Common myeloid progenitor, CD34-positive (primary cell): ENCODE results near the gene PFAS.

Source experiments
- CTCF ChIA-PET: fragments of 350-600 bp; sonication (Branson Sonifier 250); formaldehyde crosslinking; loops from one replicate; lab custom pipeline; 2021; ENCODE audit warnings: antibody characterized with exemption; lab: Charles Lee
- POLR2A ChIA-PET: fragments of 350-600 bp; sonication (Branson Sonifier 250); formaldehyde crosslinking; loops from one replicate; lab custom pipeline; 2021; ENCODE audit warnings: antibody characterized with exemption; lab: Charles Lee
- DNase-seq, 3 donors: peaks; one replicate each; pipeline versions ENCODE4 v3.0.0 to v3.0.0-alpha.2; 2013
- H3K27ac ChIP-seq, 2 experiments: 1 replicate in 1 of 2; 2 replicates in 1 of 2; pipeline ENCODE4 v1.7.0; 2013; ENCODE audit warnings: inconsistent platforms in 2 of 2, low read length in 2 of 2, mild to moderate bottlenecking in 2 of 2, low read depth in 1 of 2, moderate library complexity in 1 of 2; ENCODE audit not compliant: severe bottlenecking in 2 of 2, insufficient read depth in 1 of 2, poor library complexity in 1 of 2
- H3K27me3 ChIP-seq, 5 experiments: replicated peaks in 2 of 5; 1 replicate in 3 of 5; 2 replicates in 2 of 5; pipeline versions ENCODE4 v1.6.1 to v1.7.0; 2013; ENCODE audit warnings: low read length in 4 of 5, mild to moderate bottlenecking in 2 of 5, moderate library complexity in 2 of 5, inconsistent platforms in 1 of 5; ENCODE audit not compliant: insufficient read depth in 5 of 5, control insufficient read depth in 4 of 5
- H3K36me3 ChIP-seq, 4 experiments: 1 replicate in 2 of 4; 2 replicates in 2 of 4; pipeline versions ENCODE4 v1.6.1 to v1.7.0; 2013; ENCODE audit warnings: low read length in 3 of 4, control low read depth in 1 of 4, mild to moderate bottlenecking in 1 of 4; ENCODE audit not compliant: control insufficient read depth in 4 of 4, insufficient read depth in 4 of 4
- H3K4me1 ChIP-seq, 4 experiments: 1 replicate in 3 of 4; 2 replicates in 1 of 4; pipeline versions ENCODE4 v1.6.1 to v1.7.1; 2013; ENCODE audit warnings: low read length in 3 of 4, mild to moderate bottlenecking in 3 of 4, control low read depth in 1 of 4, inconsistent platforms in 1 of 4, moderate library complexity in 1 of 4; ENCODE audit not compliant: control insufficient read depth in 4 of 4, insufficient read depth in 4 of 4; ENCODE audit errors: control extremely low read depth in 1 of 4
- H3K4me3 ChIP-seq, 7 experiments: 1 replicate in 4 of 7; 2 replicates in 3 of 7; pipeline versions ENCODE4 v1.5.1 to v1.7.0; 2013; ENCODE audit warnings: mild to moderate bottlenecking in 7 of 7, low read length in 6 of 7, moderate library complexity in 6 of 7, inconsistent platforms in 2 of 7, low read depth in 2 of 7, control low read depth in 1 of 7; ENCODE audit not compliant: insufficient read depth in 4 of 7, control insufficient read depth in 1 of 7; ENCODE audit errors: extremely low read depth in 1 of 7
- H3K9me3 ChIP-seq, 5 experiments: 1 replicate in 4 of 5; 2 replicates in 1 of 5; pipeline versions ENCODE4 v1.6.1 to v1.7.1; 2013; ENCODE audit warnings: low read length in 4 of 5, mild to moderate bottlenecking in 2 of 5, inconsistent platforms in 1 of 5, low read depth in 1 of 5, moderate library complexity in 1 of 5; ENCODE audit not compliant: control insufficient read depth in 4 of 5, insufficient read depth in 2 of 5; ENCODE audit errors: control extremely low read depth in 1 of 5
- WGBS: methylation state at CpG from one replicate; pipeline ENCODE4 v1.1.5; 2013; ENCODE audit not compliant: insufficient coverage; 5-methylcytosine and 5-hydroxymethylcytosine counted together

The PFAS gene

GRCh38 chr17:8274816-8275215 is 25.7 kb downstream of the PFAS start:
- Histone ChIP-seq H3K27me3 (no peaks in the 10 kb centered on the region), H3K4me1 (no peaks in the 10 kb centered on the region), H3K4me3 (no peak overlapping the region), H3K27ac (no peak overlapping the region), H3K36me3 (peaks cover 2 to 23% (median 11%) of the 10 kb centered on the region in 4 experiments), H3K9me3 (no peaks in the 10 kb centered on the region)
- DNase-seq: no peak
- WGBS: 90% methylated on average over 3 of the region's 5 CpGs
- POLR2A ChIA-PET: no interaction called here
- CTCF ChIA-PET: interaction anchor here (1.2 kb wide), 1 partner anchor 11 kb away, joined by 3 read pairs; no protein-coding TSS in a partner anchor

GRCh38 chr17:8275421-8276290 is 26.6 kb downstream of the PFAS start:
- Histone ChIP-seq H3K9me3 (no peaks in the 10 kb centered on the region), H3K27ac (no peak overlapping the region), H3K27me3 (no peaks in the 10 kb centered on the region), H3K4me1 (no peaks in the 10 kb centered on the region), H3K36me3 (peaks cover 2 to 15% (median 5%) of the 10 kb centered on the region in 4 experiments), H3K4me3 (no peak overlapping the region)
- POLR2A ChIA-PET: no interaction called here
- no peak for DNase-seq
- CTCF ChIA-PET: interaction anchor here (0.5 to 1.2 kb wide), 4 partner anchors 9 to 61 kb away, joined by 3 read pairs; no protein-coding TSS in a partner anchor
- over 99% methylated on average over 7 of the region's 9 CpGs for WGBS

- Histone ChIP-seq H3K4me3 (no peak overlapping the region), H3K27ac (no peak overlapping the region), H3K9me3 (no peaks in the 10 kb centered on the region), H3K27me3 (no peaks in the 10 kb centered on the region), H3K4me1 (no peaks in the 10 kb centered on the region), H3K36me3 (peaks cover 0 to 7% (median under 1%) of the 10 kb centered on the region in 4 experiments)
- DNase-seq: no peak
- ChIA-PET CTCF (interaction anchor here (0.8 to 2.0 kb wide), 2 partner anchors 16 to 28 kb away, joined by 3 to 4 read pairs; no protein-coding TSS in a partner anchor), POLR2A (no interaction called here)
- WGBS: 100% methylated on average over 5 of the region's 7 CpGs
These were observed 28.2 kb downstream of the PFAS start for GRCh38 chr17:8277317-8277716.

- no peak overlapping the region for H3K4me3 ChIP-seq
- ChIA-PET POLR2A (no interaction called here), CTCF (no interaction called here)
- 80% methylated on average over 1 of the region's 3 CpGs for WGBS
- H3K9me3 ChIP-seq: no peaks in the 10 kb centered on the region
- H3K36me3 ChIP-seq: no peaks in the 10 kb centered on the region
- H3K27ac ChIP-seq: no peak overlapping the region
- DNase-seq: no peak
- H3K4me1 ChIP-seq: peaks cover 4 to 15% (median 10%) of the 10 kb centered on the region in 4 experiments
- H3K27me3 ChIP-seq: no peaks in the 10 kb centered on the region
These were observed 33.3 kb downstream of the PFAS start for GRCh38 chr17:8282345-8282744.

- no peak overlapping the region for H3K27ac ChIP-seq
- no peaks in the 10 kb centered on the region for H3K9me3 ChIP-seq
- H3K4me1 ChIP-seq: peaks cover 4 to 21% (median 16%) of the 10 kb centered on the region in 4 experiments
- POLR2A ChIA-PET: interaction anchor here (1.1 kb wide), 1 partner anchor 12 kb away, joined by 3 read pairs; the partner anchor contains the start of gene SLC25A35
- H3K36me3 ChIP-seq: no peaks in the 10 kb centered on the region
- WGBS: 91% methylated on average over 4 of the region's 4 CpGs
- H3K27me3 ChIP-seq: no peaks in the 10 kb centered on the region
- CTCF ChIA-PET: interaction anchor here (0.9 to 1.5 kb wide), 4 partner anchors 10 to 17 kb away, joined by 3 to 4 read pairs (median 4); partner anchors contain the start of gene SLC25A35
- H3K4me3 ChIP-seq: no peak overlapping the region
- DNase-seq: no peak
These were observed 34.3 kb downstream of the PFAS start for GRCh38 chr17:8283356-8283755.

- DNase-seq: no peak
- CTCF ChIA-PET: interaction anchor here (0.6 to 1.5 kb wide), 5 partner anchors 8 to 367 kb away, joined by 3 to 4 read pairs (median 4); partner anchors contain the start of gene SLC25A35
- H3K4me3 ChIP-seq: no peak overlapping the region
- H3K4me1 ChIP-seq: peaks cover 4 to 28% (median 22%) of the 10 kb centered on the region in 4 experiments
- H3K36me3 ChIP-seq: no peaks in the 10 kb centered on the region
- POLR2A ChIA-PET: interaction anchor here (0.7 to 1.1 kb wide), 2 partner anchors 11 to 22 kb away, joined by 3 to 6 read pairs; partner anchors contain the start of gene SLC25A35
- no peaks in the 10 kb centered on the region for H3K9me3 ChIP-seq
- 100% methylated on average over 4 of the region's 4 CpGs for WGBS
- no peaks in the 10 kb centered on the region for H3K27me3 ChIP-seq
- H3K27ac ChIP-seq: no peak overlapping the region
These were observed 35.0 kb downstream of the PFAS start for GRCh38 chr17:8284126-8284525.
